HG03045 (cell line): Measurements from ENCODE around the gene PRSS27.

ENCODE experiments used
- ATAC-seq: cut with Tn5 transposase; IDR thresholded peaks from one replicate; pipeline ENCODE4 v1.9.1; 2021; ENCODE audit warnings: mild to moderate bottlenecking, moderate library complexity; ENCODE audit not compliant: unreplicated experiment

Gene PRSS27

GRCh38 chr16:2752035-2752849, 32.2 kb upstream of the PRSS27 start, which contains the start of gene SRRM2:
Gene SRRM2, plus strand, starts transcription at chr16:2752638. Its CDS starts 3,727 bp downstream, at chr16:2756365.
- ATAC-seq = peak; percentile 78

- ATAC-seq = peak; percentile 37
Measured at GRCh38 chr16:2751577-2752034, 31.6 kb upstream of the PRSS27 start.

- ATAC-seq = no peak
Measured at GRCh38 chr16:2749936-2750335, 29.9 kb upstream of the PRSS27 start.

GRCh38 chr16:2749476-2749875, 29.5 kb upstream of the PRSS27 start:
- no peak for ATAC-seq

- ATAC-seq = no peak
Measured at GRCh38 chr16:2748757-2749455, 28.9 kb upstream of the PRSS27 start.

GRCh38 chr16:2745961-2746360, 25.9 kb upstream of the PRSS27 start:
- no peak for ATAC-seq

GRCh38 chr16:2745116-2745890, 25.3 kb upstream of the PRSS27 start:
- no peak for ATAC-seq

- no peak for ATAC-seq
Measured at GRCh38 chr16:2744711-2745110, 24.7 kb upstream of the PRSS27 start.

- ATAC-seq = no peak
Measured at GRCh38 chr16:2743007-2743810, 23.2 kb upstream of the PRSS27 start.

- ATAC-seq = no peak
Measured at GRCh38 chr16:2742323-2743006, 22.4 kb upstream of the PRSS27 start.

- no peak for ATAC-seq
Measured at GRCh38 chr16:2741168-2741567, 21.1 kb upstream of the PRSS27 start.

GRCh38 chr16:2740476-2740875, 20.5 kb upstream of the PRSS27 start:
- no peak for ATAC-seq

- ATAC-seq = no peak
Measured at GRCh38 chr16:2739625-2740430, 19.8 kb upstream of the PRSS27 start.

- ATAC-seq = no peak
Measured at GRCh38 chr16:2738615-2739014, 18.6 kb upstream of the PRSS27 start.

- no peak for ATAC-seq
Measured at GRCh38 chr16:2737895-2738418, 17.9 kb upstream of the PRSS27 start.

GRCh38 chr16:2737238-2737605, 17.2 kb upstream of the PRSS27 start:
- ATAC-seq = no peak

GRCh38 chr16:2736476-2737237, 16.6 kb upstream of the PRSS27 start:
- no peak for ATAC-seq

GRCh38 chr16:2734844-2735515, 15.0 kb upstream of the PRSS27 start:
- ATAC-seq = no peak
